Chondrocyte (in vitro differentiated cells): Measurements from ENCODE around the gene RAB40C. TPM values are rescaled to one million over a fixed set of nuclear protein-coding genes. Genes with fewer than 3 reads are reported as not detected.

ENCODE experiments used
- DNase-seq: peaks from one replicate; pipeline ENCODE4 v3.0.0; 2021; ENCODE audit warnings: mixed read lengths, low spot score
- H3K27ac Mint-ChIP-seq: one replicate; pipeline ENCODE4 v1.8.0; 2021; ENCODE audit warnings: mild to moderate bottlenecking, moderate library complexity, mixed read lengths; ENCODE audit not compliant: unreplicated experiment
- H3K27me3 Mint-ChIP-seq: 2 replicates; pipeline ENCODE4 v1.8.0; 2021; ENCODE audit warnings: low read depth, mixed read lengths
- H3K36me3 Mint-ChIP-seq: 2 replicates; pipeline ENCODE4 v1.8.0; 2021; ENCODE audit warnings: low read depth, mixed read lengths
- H3K4me1 Mint-ChIP-seq: 2 replicates; pipeline ENCODE4 v1.8.0; 2021; ENCODE audit warnings: low read depth, mild to moderate bottlenecking, mixed read lengths
- H3K4me3 Mint-ChIP-seq: one replicate; pipeline ENCODE4 v1.8.0; 2021; ENCODE audit warnings: mild to moderate bottlenecking, moderate library complexity, mixed read lengths; ENCODE audit not compliant: unreplicated experiment
- H3K9me3 Mint-ChIP-seq: 2 replicates; pipeline ENCODE4 v1.8.0; 2021; ENCODE audit warnings: low read depth, mixed read lengths
- CTCF ChIP-seq: fragments of 200-600 bp; sonication (generic); IDR thresholded peaks from 2 replicates; pipeline ENCODE4 v1.5.0; 2021; ENCODE audit warnings: antibody characterized with exemption, mild to moderate bottlenecking, moderate library complexity
- microRNA-seq: library from miRNA; unstranded; fragments of <30 nt; microRNA quantifications from one replicate; pipeline ENCODE4 v1.2.0, GENCODE V29; 2020; ENCODE audit warnings: borderline number of aligned reads
- total RNA-seq: library from RNA; stranded (reverse); gene quantifications from 3 replicates; pipeline ENCODE4 v1.2.1, GENCODE V29; 2021

The RAB40C gene
- total RNA-seq, 1 donor from 2014 or later: 19.6 TPM

- Mint-ChIP-seq H3K36me3 (peaks cover 8% of the 10 kb centered on the region), H3K4me1 (peaks cover 38% of the 10 kb centered on the region), H3K27ac (no peak overlapping the region), H3K9me3 (no peaks in the 10 kb centered on the region), H3K4me3 (no peak overlapping the region), H3K27me3 (no peaks in the 10 kb centered on the region)
- no peak for DNase-seq
- no peak for TF ChIP-seq CTCF
Measured at GRCh38 chr16:678209-678857, 88.5 kb downstream of the RAB40C start.

Small RNA genes lying within 50 kb of the gene (microRNA-seq; reads per million reads assigned to microRNA genes)
- 3.9 reads per million for gene MIR3176

Other genes starting within 250 kb of the RAB40C start
- gene AXIN1, start 237.3 kb upstream of the RAB40C start, total RNA-seq: 19.8 to 27.2 TPM (median 26.9 TPM) in 3 replicates
- 53.4 to 57.7 TPM (median 54.7 TPM) in 3 replicates for gene MRPL28, start 219.5 kb upstream of the RAB40C start, total RNA-seq
- gene PGAP6, start 208.1 kb upstream of the RAB40C start, total RNA-seq: 49.5 to 61.2 TPM (median 59.7 TPM) in 3 replicates
- 176 to 246 TPM (median 231 TPM) in 3 replicates for gene NME4, start 192.9 kb upstream of the RAB40C start, total RNA-seq
- 21.8 to 25.1 TPM (median 22.2 TPM) in 3 replicates for gene DECR2, start 188.2 kb upstream of the RAB40C start, total RNA-seq
- gene RAB11FIP3, start 164.4 kb upstream of the RAB40C start, total RNA-seq: 41.9 to 52.4 TPM (median 45.1 TPM) in 3 replicates
- 28.8 to 32.0 TPM (median 29.7 TPM) in 3 replicates for gene CAPN15, start 62.4 kb upstream of the RAB40C start, total RNA-seq
- not detected in 3 replicates for gene PRR35, start 29.7 kb upstream of the RAB40C start, total RNA-seq
- gene NHLRC4, start 23.1 kb upstream of the RAB40C start, total RNA-seq: not detected in 3 replicates
- 34.1 to 57.1 TPM (median 37.3 TPM) in 3 replicates for gene PIGQ, start 20.1 kb upstream of the RAB40C start, total RNA-seq
- 0.36 to 0.56 TPM (median 0.47 TPM) in 3 replicates for gene WFIKKN1, start 40.9 kb downstream of the RAB40C start, total RNA-seq
- gene METTL26, start 46.2 kb downstream of the RAB40C start, total RNA-seq: 58.9 to 68.5 TPM (median 68.1 TPM) in 3 replicates
- 10.4 to 16.9 TPM (median 15.3 TPM) in 3 replicates for gene MCRIP2, start 51.8 kb downstream of the RAB40C start, total RNA-seq
- gene WDR90, start 59.3 kb downstream of the RAB40C start, total RNA-seq: 17.0 to 36.6 TPM (median 19.2 TPM) in 3 replicates
- gene RHOT2, start 78.1 kb downstream of the RAB40C start, total RNA-seq: 101 to 109 TPM (median 106 TPM) in 3 replicates
- 1.9 to 3.5 TPM (median 3.0 TPM) in 3 replicates for gene RHBDL1, start 85.6 kb downstream of the RAB40C start, total RNA-seq
- 89.7 to 139 TPM (median 96.1 TPM) in 3 replicates for gene STUB1, start 90.3 kb downstream of the RAB40C start, total RNA-seq
- 38.8 to 56.5 TPM (median 39.2 TPM) in 3 replicates for gene JMJD8, start 94.3 kb downstream of the RAB40C start, total RNA-seq
- gene WDR24, start 100.3 kb downstream of the RAB40C start, total RNA-seq: 12.6 to 17.7 TPM (median 13.7 TPM) in 3 replicates
- gene FBXL16, start 115.7 kb downstream of the RAB40C start, total RNA-seq: 0.53 to 0.87 TPM (median 0.82 TPM) in 3 replicates
- gene METRN, start 125.1 kb downstream of the RAB40C start, total RNA-seq: 50.7 to 62.3 TPM (median 58.5 TPM) in 3 replicates
- gene ANTKMT, start 131.1 kb downstream of the RAB40C start, total RNA-seq: 31.6 to 42.4 TPM (median 38.2 TPM) in 3 replicates
- gene CCDC78, start 136.4 kb downstream of the RAB40C start, total RNA-seq: 1.8 to 3.9 TPM (median 2.5 TPM) in 3 replicates
- 7.9 to 20.6 TPM (median 15.0 TPM) in 3 replicates for gene HAGHL, start 137.0 kb downstream of the RAB40C start, total RNA-seq
- 20.5 to 26.6 TPM (median 22.1 TPM) in 3 replicates for gene CIAO3, start 150.9 kb downstream of the RAB40C start, total RNA-seq
- gene MSLN, start 170.7 kb downstream of the RAB40C start, total RNA-seq: 0.41 TPM in 1 of 3 replicates, not detected in the others
- 17.6 to 21.6 TPM (median 19.6 TPM) in 3 replicates for gene RPUSD1, start 198.3 kb downstream of the RAB40C start, total RNA-seq
- gene CHTF18, start 198.6 kb downstream of the RAB40C start, total RNA-seq: 12.8 to 35.9 TPM (median 13.3 TPM) in 3 replicates
- not detected in 3 replicates for gene GNG13, start 210.7 kb downstream of the RAB40C start, total RNA-seq